WTC11 (cell line): ENCODE measurements around the gene ONECUT2.

ENCODE experiments used
- CTCF ChIP-seq: fragments of 200-600 bp; IDR thresholded peaks from 2 replicates; pipeline ENCODE4 v1.8.0; 2022; ENCODE audit warnings: antibody characterized with exemption
- GRHL2 ChIP-seq: fragments of 250-450 bp; sonication (Bioruptor Pico); IDR thresholded peaks from 2 replicates; pipeline ENCODE4 v1.8.0; 2022; ENCODE audit warnings: mild to moderate bottlenecking, moderate library complexity; ENCODE audit not compliant: insufficient replicate concordance, severe bottlenecking
- ZMAT4 ChIP-seq: fragments of 250-450 bp; sonication (Bioruptor Pico); IDR thresholded peaks from 2 replicates; pipeline ENCODE4 v1.9.0; 2021; ENCODE audit warnings: mild to moderate bottlenecking
- ZNF317 ChIP-seq: sonication (generic); formaldehyde crosslinking; IDR thresholded peaks from 2 replicates; pipeline ENCODE4 v1.8.1; 2023; ENCODE audit warnings: low read depth, mild to moderate bottlenecking, moderate library complexity, missing genetic modification reagents, borderline replicate concordance
- ZNF396 ChIP-seq: fragments of 250-450 bp; sonication (Bioruptor Pico); IDR thresholded peaks from 2 replicates; pipeline ENCODE4 v1.8.0; 2021; ENCODE audit warnings: mild to moderate bottlenecking, moderate library complexity, borderline replicate concordance
- TF ChIP-seq, protein P1 (sequence below): sonication (generic); formaldehyde crosslinking; IDR thresholded peaks from 2 replicates; pipeline ENCODE4 v1.8.0; 2022; ENCODE audit warnings: mild to moderate bottlenecking, missing genetic modification reagents
- TF ChIP-seq, protein P2 (sequence below): sonication (generic); formaldehyde crosslinking; IDR thresholded peaks from 2 replicates; pipeline ENCODE4 v1.8.1; 2022; ENCODE audit warnings: low read depth, missing genetic modification reagents, borderline replicate concordance

GRCh38 chr18:57390044-57390443 lies 45.1 kb upstream of the ONECUT2 start:
- TF ChIP-seq CTCF: no peak
- TF ChIP-seq, protein P1, sequence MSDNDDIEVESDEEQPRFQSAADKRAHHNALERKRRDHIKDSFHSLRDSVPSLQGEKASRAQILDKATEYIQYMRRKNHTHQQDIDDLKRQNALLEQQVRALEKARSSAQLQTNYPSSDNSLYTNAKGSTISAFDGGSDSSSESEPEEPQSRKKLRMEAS (CRISPR knock-in tag): no peak
- no peak for TF ChIP-seq GRHL2 (CRISPR knock-in tag)
- TF ChIP-seq, protein P2, sequence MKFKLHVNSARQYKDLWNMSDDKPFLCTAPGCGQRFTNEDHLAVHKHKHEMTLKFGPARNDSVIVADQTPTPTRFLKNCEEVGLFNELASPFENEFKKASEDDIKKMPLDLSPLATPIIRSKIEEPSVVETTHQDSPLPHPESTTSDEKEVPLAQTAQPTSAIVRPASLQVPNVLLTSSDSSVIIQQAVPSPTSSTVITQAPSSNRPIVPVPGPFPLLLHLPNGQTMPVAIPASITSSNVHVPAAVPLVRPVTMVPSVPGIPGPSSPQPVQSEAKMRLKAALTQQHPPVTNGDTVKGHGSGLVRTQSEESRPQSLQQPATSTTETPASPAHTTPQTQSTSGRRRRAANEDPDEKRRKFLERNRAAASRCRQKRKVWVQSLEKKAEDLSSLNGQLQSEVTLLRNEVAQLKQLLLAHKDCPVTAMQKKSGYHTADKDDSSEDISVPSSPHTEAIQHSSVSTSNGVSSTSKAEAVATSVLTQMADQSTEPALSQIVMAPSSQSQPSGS: no peak
- no peak for TF ChIP-seq ZNF396 (CRISPR knock-in tag)
- TF ChIP-seq ZMAT4 (CRISPR knock-in tag): no peak
- TF ChIP-seq ZNF317 (CRISPR knock-in tag): no peak
